Activated CD8-positive, alpha-beta memory T cell treated with anti-CD3 and anti-CD28 coated beads for 1 hour (primary cell): ENCODE data around the gene CIDEB.
"Not testable (repeated sequence)": the region's sequence is repeated elsewhere in the genome, so short reads cannot be mapped to it uniquely, and the experiment has no call there.

Experiments
- DNase-seq, 2 donors: peaks; one replicate each; pipeline ENCODE4 v3.0.0-alpha.2; 2020; ENCODE audit warnings: low read depth in 1 of 2; ENCODE audit errors: extremely low read depth in 1 of 2

Gene CIDEB, protein sequence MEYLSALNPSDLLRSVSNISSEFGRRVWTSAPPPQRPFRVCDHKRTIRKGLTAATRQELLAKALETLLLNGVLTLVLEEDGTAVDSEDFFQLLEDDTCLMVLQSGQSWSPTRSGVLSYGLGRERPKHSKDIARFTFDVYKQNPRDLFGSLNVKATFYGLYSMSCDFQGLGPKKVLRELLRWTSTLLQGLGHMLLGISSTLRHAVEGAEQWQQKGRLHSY

DNA sequence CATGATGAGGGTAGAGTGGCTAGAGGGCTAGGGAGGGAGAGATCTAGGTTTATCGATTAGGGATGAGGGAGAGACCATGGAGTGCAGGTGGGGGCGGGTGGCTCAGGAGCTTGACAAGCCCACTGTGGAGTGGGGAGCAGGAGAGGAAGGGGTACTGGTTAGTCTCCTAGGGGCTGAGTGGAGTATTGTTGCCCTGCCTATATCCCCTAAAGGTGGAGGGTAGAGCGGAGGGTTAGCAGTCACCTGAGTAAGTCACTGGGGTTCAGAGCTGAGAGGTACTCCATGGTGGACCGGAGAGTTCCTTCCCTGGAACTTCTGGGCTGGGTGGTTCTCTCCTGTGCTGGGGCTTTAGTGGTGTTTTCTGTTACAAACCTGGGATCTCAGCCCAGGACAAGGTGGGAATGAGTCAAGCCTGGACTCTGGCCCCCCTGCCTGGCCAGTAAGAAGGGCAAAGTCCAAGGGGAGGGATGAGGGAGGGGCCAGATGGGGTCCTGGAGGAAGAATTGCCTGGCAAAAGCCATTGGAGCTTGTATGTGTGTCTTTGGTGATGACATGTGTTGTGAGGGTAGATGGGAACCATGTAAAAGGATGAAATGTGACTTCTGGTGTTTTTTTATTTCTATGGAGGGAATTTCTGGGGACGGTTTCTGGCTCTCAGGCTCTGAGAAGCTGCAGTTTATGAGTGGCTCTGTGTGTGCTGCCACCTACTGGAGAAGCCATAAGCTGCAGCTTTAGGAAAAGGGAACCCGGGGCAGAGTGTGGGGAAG lies at the start of gene CIDEB:
Gene CIDEB, minus strand, starts transcription at position 403 of the 767 bp plus-strand sequence. Its CDS starts 119 bp downstream, at position 284.
- DNase-seq: peak in 1 of 2 donors; percentile 39

DNA sequence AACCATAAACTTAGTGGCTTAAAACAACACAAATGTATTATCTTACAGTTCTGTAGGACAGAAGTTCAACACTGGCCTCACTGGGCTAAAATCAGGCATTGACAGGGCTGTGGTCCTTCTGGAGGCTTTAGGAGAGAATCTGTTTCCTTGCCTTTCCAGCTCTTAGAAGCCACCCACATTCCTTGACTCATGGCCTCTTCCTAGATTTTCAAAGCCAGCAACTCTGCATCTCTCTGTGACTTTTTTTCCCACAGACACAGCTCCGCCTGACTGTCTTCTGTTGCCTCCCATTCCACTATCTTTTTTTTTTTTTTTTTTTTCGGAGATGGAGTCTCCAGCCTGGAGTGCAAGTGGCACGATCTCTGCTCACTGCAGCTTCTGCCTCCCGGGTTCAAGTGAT lies 48.4 kb upstream of the CIDEB start:
- DNase-seq: no peak

DNA sequence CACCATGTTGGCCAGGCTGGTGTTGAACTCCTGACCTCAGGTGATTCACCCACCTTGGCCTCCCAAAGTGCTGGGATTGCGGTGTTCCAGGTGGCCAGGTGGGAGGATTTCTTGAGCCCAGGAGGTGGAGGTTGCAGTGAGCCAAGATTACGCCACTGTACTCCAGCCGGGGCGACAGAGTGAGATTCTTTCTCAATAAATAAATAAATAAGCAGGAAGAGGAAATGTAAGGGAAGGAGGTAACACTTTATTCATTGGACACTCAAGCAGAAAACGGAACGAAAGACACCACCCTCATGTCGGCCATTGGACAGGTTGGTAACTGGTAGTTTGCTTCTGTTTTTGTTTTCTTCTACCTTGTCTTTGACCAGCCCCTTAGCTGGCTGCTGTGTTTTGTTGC lies 47.2 kb upstream of the CIDEB start:
- DNase-seq: no peak

DNA sequence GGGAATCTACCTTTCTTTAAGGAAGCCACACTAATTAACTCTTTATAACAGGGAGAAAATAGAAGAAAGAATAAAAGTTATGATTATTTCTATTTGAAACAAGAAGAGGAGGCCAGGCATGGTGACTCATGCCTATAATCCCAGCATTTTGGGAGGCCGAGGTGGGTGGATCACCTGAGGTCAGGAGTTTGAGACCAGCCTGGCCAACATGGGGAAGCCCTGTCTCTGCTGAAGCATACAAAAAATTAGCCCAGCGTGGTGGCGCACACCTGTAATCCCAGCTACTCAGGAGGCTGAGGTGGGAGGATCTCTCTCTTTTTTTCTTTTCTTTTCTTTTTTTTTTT lies 46.7 kb upstream of the CIDEB start:
- DNase-seq: not testable (repeated sequence)

DNA sequence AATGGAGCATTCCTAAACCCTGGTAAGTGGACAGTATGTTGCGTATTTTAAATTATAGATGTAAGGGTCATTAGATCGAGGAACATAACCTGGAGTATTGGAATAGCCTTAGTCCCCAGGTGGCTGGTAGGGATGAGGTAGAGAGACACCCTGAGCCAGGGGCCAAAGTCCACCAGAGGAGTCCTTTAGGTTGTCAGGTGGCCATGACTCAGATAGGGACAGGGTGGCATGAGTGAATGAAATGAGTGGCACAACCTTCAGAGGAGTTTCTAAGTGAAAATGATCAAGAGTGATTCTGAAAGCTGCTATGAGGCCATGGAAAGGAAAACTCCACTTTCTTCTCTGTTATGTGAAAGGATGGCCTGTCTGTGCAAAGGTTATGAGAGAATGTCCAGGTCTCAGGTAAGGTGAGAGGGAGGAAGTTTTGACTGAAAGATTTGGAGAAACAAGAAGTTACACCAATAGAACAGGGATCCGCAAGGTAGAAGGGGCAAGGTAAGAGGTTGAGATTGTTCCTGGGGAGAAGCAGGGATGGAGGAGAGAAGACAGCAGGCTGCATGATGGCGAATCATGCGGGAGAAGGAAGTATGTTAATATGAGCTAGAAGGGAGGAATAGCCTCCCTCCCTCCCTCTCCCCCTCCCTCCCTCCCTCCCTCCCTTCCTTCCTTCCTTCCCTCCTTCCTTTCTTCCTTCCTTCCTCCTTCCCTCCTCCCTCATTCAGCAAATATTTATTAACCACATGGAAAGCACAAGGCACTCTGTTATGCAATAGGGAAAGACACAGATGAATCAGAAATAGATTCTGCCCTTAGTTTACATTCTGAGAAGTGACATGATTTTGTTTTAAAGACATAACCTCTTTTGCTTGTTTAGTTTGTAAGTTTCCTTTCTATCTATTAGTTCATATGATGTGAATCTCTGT lies 46.0 kb upstream of the CIDEB start:
- DNase-seq: no peak

DNA sequence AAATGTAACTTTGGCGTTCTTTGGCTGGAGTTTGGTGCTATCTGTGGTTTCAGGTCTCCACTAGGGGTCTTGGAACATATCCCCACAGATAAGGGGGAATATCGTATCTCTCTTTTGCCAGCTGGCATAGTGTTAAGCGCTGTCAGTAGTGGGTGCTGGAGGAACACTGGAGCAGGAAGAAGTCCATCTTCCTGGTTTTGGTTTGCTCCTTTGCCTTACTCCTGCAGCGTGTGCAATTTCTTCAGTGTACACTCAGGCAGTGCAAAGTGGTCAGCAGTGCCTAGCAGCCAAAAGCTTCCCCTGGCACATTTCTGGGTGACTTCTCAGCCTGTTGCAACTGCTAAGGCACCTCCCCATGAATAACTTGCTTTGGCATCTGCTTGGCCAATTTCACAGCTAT lies 43.7 kb upstream of the CIDEB start:
- DNase-seq: no peak

DNA sequence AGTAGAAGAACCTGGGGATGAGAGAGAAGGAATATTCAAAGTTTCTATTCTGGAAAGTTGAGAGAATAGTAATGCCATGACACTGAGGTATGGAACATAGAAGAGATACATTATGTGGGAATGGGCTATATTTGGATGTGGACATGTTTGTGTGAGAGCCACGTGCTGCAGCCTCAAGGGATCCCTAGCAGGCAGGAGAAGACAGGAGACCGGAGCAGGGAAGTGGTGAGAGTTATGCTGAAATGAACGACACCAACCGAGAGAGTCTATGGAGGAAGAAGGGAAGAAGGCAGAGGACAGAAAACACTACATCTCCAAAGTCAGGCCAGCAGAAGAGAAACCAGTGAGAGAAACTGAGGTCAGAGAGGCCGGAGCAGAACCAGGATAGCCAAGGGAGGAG lies 42.0 kb upstream of the CIDEB start:
- no peak for DNase-seq

DNA sequence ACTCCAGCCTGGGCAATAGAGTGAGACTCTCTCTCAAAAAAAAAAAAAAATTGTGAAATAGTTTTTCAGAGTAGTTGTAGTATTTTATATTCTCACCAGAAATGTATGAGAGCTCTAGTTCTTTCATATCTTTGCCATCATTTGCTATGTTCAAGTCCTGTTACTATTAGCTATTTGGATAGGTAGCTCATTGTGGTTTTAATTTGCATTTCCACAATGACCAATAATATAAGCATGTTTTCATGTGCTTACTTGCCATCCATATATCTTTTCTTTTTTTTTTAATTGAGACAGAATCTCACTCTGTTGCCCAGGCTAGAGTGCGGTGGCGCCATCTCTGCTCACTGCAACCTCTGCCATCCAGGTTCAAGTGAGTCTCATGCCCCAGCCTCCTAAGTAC lies 40.4 kb upstream of the CIDEB start:
- DNase-seq: no peak

DNA sequence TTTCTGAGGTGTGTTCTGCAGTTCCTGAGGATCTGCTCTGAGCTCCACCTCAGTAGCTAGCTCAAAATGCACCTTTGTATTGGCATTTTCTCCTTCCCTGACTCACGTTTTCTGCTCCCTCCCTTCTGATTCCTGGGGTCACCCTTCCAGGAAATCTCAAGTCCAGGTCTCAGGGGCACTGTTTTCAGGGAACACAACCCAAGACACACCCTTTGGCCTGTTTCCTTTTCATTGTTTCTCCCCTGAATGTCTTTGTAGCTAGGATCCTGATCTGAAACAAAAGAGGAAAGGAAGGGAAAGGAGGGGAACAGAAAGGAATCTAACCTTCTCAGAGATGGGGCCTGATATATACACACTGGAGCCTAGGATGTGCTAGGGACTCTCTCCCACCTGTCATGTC lies 39.4 kb upstream of the CIDEB start:
- DNase-seq: no peak

DNA sequence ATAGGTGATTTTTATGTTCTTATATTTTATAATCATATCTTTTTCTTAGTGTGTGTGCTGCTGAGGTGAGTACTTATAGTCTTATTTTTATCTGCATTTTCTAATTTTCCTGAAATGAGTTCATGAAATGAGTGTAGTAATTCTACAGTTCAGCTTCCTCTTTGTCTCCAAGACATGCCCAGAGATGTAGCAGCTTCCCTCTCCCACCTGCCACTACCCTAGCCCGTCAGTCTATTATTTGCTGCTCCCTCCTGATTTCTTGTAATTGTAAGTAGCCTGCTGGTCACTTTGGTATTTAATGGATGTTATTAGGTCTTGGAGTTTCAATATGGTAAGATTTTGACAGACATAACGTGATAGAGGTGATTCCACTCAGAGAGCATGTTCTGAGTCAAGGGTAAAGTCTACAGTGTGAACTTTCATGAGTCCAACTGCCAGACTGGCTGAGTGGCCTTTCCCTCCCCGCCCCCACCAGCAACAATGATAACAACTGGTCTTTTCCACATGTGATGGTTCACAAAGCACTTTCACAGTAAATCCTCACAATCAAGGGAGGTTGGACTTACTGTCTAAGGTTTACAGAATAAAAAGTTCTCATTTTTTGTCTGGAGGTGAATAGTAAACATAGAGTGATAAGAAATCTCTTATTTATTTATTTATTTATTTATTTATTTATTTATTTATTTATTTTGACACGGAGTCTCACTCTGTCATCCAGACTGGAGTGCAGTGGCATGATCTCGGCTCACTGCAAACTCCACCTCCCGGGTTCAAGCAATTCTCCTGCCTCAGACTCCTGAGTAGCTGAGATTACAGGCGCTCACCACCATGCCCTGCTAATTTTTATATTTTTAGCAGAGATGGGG lies 36.3 kb upstream of the CIDEB start:
- no peak for DNase-seq

DNA sequence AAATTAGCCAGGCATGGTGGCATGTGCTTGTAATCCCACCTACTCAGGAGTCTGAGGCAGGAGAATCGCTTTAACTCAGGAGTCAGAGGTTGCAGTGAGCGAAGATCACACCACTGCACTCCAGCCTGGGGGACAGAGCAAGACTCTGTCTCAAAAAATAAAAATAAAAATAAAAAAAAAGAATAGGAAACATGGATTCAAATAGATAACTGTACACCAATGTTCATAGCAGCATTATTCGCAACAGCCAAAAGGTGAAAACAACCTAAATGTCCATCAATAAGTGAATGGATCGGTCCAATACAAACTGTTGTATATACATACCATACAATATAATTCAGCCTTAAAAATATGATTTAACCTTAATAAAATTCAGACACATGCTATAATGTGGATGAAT lies 35.1 kb upstream of the CIDEB start:
- no peak for DNase-seq

DNA sequence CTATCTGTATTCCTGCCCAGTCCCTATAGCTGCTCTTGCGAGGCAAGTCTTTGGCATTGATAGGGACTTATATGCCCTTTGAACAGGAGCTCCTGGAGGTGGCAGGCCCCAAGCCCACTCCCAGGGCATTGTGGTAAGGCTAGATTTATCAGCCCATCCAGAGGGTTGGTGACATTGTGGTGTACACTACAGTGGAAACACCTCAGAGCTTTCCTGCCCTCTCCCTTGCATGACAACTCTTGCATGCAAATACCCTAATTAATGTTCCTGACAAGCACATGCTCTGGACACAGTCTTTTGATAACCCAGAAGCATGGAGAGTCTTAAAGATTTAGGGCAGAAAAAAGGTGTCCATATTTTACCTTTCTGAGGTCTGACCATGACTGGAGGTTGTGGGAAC lies 32.8 kb upstream of the CIDEB start:
- DNase-seq: no peak

DNA sequence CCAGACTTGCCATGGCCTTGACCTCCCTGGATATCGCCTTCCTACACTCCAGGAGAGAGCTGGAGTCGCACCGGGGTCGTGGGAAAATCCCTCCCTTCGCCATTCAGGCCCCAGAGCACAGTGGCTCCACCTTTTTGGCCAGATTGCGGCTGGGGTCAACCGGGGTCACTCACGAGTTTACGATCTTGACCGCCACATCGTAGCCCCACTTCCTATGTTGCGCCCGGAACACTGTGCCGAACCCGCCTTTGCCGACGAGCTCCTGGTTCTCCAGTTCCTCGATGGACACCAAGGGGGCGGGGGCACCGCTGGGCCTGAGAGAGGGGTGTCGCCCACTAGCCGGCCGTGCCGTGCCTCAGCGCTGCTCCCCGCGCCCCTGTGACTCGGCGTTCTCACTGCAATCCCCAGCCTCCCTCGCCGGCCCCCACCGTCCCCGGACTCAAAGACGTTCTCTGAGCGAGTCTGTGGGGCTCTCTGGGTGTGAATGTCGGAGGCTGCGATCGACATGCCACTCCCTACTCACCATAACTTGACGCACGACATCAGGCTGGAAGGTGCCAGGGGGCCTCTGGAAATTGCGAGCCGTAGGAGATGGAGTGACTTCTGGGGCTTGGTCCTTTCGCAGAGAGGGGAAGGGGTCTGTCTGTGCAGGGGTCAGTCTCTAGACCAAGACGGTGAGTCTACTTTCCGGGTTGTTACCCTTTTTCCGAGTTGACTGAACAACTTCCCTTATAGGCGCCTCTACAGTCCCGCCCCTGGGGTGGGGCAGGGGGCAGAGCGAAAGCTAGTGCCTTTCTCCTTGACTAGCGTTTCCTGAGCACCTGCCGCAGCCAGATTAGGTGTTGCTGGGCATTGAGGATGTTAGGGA lies 31.7 kb upstream of the CIDEB start, which contains the start of gene RIPK3:
Gene RIPK3, minus strand, starts transcription at position 708 of the 868 bp plus-strand sequence. Its CDS starts 165 bp downstream, at position 543.
- peak in 1 of 2 donors; percentile 55 for DNase-seq

DNA sequence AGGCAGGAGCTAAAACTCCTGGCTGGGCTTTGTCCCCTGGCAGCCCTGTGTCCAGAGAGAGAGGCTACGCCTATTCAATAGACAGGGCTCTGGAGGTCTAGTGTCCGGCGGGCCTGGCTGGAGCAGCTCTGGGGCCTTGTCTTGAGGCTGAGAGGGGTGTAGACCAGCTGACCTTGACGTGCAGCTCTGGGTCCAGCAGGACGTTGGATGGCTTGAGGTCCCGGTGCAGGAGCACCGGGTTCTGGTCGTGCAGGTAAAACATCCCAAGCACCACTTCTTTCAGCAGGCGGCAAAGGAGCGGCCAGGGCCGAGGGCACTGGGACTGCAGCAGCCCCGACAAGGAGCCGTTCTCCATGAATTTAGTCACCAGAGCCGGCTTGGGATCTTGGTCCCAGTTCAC lies 31.1 kb upstream of the CIDEB start:
- DNase-seq: no peak

DNA sequence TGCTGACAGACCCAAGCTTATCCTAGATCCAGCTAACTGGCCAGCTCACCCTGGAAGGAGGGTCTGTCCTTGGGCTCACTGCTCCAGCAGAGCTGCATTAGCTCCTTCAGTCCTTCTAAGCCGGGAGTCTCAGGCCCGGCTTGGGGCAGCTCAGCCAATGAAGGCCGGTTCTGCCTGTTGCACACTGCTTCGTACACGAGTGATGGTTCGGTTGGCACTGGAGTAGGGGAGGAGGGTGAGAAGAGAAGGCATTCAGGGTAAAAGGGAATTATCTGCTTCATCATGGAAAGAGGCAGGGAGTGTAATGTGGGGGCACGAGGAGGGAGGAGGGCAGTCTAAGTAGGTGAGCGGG lies 30.0 kb upstream of the CIDEB start:
- DNase-seq: no peak

DNA sequence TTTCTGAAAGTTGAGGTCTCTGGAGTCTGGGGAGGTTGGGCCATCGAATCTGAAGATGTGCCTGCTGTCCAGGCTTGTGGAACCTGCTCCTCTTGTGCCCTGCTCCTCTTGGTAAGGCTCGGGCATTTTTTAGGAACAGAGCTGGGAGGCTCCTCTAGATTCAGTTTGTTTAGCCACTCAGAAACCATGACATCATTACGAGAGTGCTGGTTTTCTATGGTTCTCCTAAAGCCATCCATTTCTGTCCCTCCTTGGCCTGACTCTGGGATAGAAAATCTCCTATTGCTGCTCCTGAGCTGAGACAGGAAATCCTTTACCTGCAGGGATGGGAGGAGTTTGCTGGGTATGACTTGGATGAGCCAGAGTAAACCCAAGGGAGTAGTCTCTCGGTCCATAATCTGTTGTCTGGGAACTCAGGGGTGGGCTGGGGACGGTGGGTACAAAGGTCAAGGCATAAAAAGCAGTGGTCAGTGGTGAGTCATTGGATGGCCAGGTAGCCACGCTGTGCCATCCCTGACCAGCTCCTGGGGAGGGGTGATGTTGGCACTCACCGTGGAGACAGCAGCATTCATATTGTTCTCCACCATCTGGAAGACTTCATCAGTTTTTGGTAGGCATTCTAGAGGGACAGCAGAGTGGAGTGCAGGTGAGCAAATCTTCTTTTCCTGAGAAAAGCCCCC lies 29.5 kb upstream of the CIDEB start:
- DNase-seq: no peak

DNA sequence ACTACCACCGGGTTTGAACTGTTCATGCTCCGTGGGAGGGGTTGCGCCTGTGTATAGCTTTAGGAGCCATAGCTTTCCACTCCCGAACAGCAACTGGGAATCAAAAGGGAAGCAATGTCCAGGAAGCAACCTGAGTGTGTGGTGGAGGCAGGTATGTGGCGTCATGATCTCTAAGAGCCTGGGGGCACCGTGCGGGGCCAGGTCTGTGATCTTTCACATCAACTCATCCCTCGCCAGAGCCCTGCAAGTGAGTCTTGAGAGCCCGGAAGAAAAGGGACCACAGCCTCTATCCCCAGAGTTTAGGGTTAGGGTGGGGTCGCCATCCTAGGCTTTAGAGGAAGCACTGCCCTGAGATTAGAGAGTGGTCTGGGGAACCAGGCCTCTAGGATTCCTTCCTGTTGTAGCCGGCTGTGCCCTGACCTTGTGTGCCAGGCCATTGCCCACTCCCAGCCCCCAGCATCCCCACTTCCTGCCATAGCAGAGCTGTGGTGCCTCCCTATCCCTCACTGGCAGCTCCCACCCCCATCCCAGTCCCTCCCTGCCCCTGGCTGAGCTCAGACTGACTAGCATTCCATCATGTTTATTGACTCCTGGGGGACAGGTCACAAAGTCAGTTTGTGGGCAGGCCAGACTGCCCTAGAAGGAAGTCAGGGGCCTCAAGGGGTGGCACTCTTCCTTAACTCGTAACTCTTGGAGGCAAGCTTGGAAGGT lies 27.8 kb upstream of the CIDEB start:
- DNase-seq: no peak

DNA sequence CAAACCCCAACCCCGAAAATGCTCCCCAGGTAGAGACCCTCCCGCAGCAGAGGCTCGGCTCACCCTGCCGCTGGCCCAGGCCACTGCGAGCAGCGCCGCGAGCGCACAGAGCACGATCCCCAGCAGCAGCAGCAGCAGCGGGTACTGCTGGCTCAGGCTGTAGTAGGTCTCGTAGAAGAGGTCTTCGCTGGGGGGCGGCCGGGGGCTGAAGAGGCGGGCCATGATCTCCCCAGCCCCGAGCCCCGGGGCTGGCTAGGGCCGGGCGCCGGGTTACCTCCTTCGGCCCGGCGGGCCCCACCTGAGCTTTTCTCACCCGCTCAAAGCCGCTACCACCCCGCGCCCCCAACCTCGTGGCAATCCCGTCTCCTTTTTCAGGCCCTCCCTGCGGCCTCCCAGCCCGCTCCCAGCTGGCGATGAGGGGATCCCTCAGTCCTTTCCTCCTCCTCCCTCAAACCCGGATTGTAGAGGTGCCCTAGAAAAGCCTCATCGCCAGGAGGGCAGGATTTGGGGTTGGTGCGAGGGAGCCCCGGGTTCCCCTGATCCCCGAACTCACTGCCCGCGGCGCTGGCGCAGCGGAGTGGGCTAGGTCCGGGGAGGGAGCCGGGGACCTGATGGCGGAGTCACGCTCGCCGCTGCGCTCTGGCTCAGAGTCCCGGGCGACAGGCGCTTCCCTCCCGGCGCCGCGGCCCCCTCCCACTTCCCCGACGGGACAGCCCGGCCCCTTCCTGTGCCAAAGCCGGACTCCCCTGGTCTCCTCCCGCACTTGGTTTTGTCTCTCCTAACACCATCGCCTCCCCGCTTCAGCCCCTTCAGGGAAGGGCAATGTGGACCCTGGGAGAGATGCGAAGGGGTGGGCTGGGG lies 26.9 kb upstream of the CIDEB start, which contains the start of gene ADCY4:
Gene ADCY4, minus strand, starts transcription at position 641 of the 861 bp plus-strand sequence. Its CDS starts 419 bp downstream, at position 222.
- DNase-seq: no peak
